IPS DF 4.7 (cell line): ENCODE measurements around the gene ERBIN.

Experiments
- DNase-seq: peaks from one replicate; pipeline ENCODE4 v3.0.0-alpha.2; 2013; ENCODE audit warnings: low spot score; ENCODE audit errors: extremely low read depth

Gene ERBIN

GRCh38 chr5:66122379-66123034, 196.1 kb downstream of the ERBIN start:
- no peak for DNase-seq

GRCh38 chr5:66129144-66129543, 202.8 kb downstream of the ERBIN start:
- DNase-seq: no peak

DNA sequence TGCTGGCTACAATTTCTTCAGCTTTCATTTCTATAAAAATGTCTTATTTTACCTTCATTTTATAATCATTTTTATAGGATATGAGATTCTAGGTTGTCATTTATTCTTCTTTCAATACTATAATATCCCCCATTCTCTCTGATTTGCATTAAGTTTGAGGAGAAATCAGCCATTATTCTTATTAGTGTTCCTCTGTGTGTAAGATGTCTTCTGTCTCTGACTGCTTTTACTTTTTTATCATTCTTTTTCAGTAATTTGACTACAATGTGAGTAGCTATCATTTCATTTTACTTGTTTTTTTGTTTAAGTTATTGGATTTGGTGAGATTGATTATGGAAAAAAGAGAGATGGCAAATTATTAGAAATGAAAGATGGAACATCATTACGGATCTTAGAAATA, 204.1 kb downstream of the ERBIN start:
- DNase-seq: no peak
